ENCODE results near the gene CAMK4. TPM values are rescaled to one million over a fixed set of nuclear protein-coding genes. Genes with fewer than 3 reads are reported as not detected.
A peak's percentile ranks its signal among the peaks of the same experiment; 100 is the strongest.

CAMK4 gene
- total and polyA plus RNA-seq, 2 donors (not counting 3 experiments of a cell fraction or from before 2014, with no cell fraction given) = 2.2 to 5.4 TPM

- FAIRE-seq (no peak), DNase-seq (ENCODE audit: low read depth, low spot score) (no peak)
- Histone ChIP-seq H4K20me1 (replicated peaks; ENCODE audit: control insufficient read depth, extremely low read depth, insufficient read depth, low read length) (no peaks in the 10 kb centered on the region), H3K27me3 (ENCODE audit: control insufficient read depth in 2 of 2, insufficient read depth in 2 of 2, low read length in 2 of 2) (no peaks in the 10 kb centered on the region), H3K27ac (ENCODE audit: insufficient read depth, low read depth, low read length) (no peak overlapping the region), H3K9ac (replicated peaks; ENCODE audit: extremely low read depth, insufficient read depth, low read length) (no peak overlapping the region), H3K4me3 (replicated peaks in 1 of 3; ENCODE audit: insufficient read depth in 1 of 3, low read depth in 1 of 3, low read length in 3 of 3) (no peak overlapping the region), H3K4me2 (ENCODE audit: insufficient read depth, low read length) (no peak overlapping the region), H3K9me3 (replicated peaks; ENCODE audit: control insufficient read depth, insufficient read depth, low read length) (no peaks in the 10 kb centered on the region), H3K79me2 (ENCODE audit: control insufficient read depth, insufficient read depth, low read length) (no peaks in the 10 kb centered on the region), H3K9me1 (replicated peaks; ENCODE audit: control insufficient read depth, extremely low read depth, insufficient read depth, low read length) (no peaks in the 10 kb centered on the region), H2AFZ (ENCODE audit: low read depth, low read length) (peak overlapping the region; percentile 17), H3K36me3 (ENCODE audit: control insufficient read depth in 2 of 2, extremely low read depth in 1 of 2, insufficient read depth in 2 of 2, low read length in 2 of 2) (no peaks in the 10 kb centered on the region), H3K4me1 (ENCODE audit: control insufficient read depth, extremely low read depth, insufficient read depth, low read length) (peaks cover 10% of the 10 kb centered on the region)
- intact Hi-C loops (cut with micrococcal nuclease) (loop anchor here (5.0 kb wide), 1 partner anchor 629 kb away; no protein-coding TSS in a partner anchor), dilution Hi-C loops (cut with MboI; ENCODE audit: extremely low pct_ligation_motif_present, low sequenced_read_pairs) (no loop called here)
- TF ChIP-seq GATA2 (IDR thresholded peaks at IDR 0.05; ENCODE audit: insufficient read depth, insufficient read length, low read depth, low read length) = no peak
- TF ChIP-seq MAX (IDR thresholded peaks at IDR 0.05; ENCODE audit: insufficient read depth, insufficient read length) = no peak
- no peak for TF ChIP-seq FOS (IDR thresholded peaks at IDR 0.05; ENCODE audit: borderline replicate concordance, insufficient read depth, low read length)
- no peak for TF ChIP-seq JUN (IDR thresholded peaks at IDR 0.05; ENCODE audit: borderline replicate concordance, insufficient read depth, insufficient read length, low read depth)
- no peak for TF ChIP-seq CTCF (IDR thresholded peaks at IDR 0.05; ENCODE audit: extremely low read depth in 1 of 2, insufficient read depth in 1 of 2, low read depth in 1 of 2, low read length in 2 of 2)
- no peak for TF ChIP-seq POLR2A (IDR thresholded peaks at IDR 0.05; ENCODE audit: low read depth, low read length)
- TF ChIP-seq POLR2AphosphoS5 (IDR thresholded peaks at IDR 0.05; ENCODE audit: insufficient read depth, low read depth, low read length) = no peak
- no TSS peak for BruUV-seq (replicated peaks)
- CTCF ChIA-PET = interaction anchor here (1.1 to 3.7 kb wide), 3 partner anchors 17 to 613 kb away, joined by 4 to 20 read pairs (median 15); no protein-coding TSS in a partner anchor
- POLR2A ChIA-PET = no interaction called here
Observed at GRCh38 chr5:111532886-111533582, 308.9 kb downstream of the CAMK4 start.
